BJ (cell line): ENCODE measurements around the gene LOX. TPM values are rescaled to one million over a fixed set of nuclear protein-coding genes. Genes with fewer than 3 reads are reported as not detected.

Experiments
- CTCF ChIA-PET: fragments of 350-600 bp; formaldehyde crosslinking; extraction: SDS; loops from one replicate; lab custom pipeline; 2021; ENCODE audit warnings: antibody characterized with exemption, inconsistent platforms; lab: Yijun Ruan, JAX
- POLR2A ChIA-PET: fragments of 300-600 bp; sonication (Branson Sonifier 250); formaldehyde crosslinking; extraction: SDS; loops from one replicate; lab custom pipeline; 2021; ENCODE audit warnings: antibody characterized with exemption; lab: Charles Lee
- DNase-seq: peaks from one replicate; pipeline ENCODE4 v3.0.0-alpha.2; 2011; ENCODE audit warnings: low read depth
- H3K27me3 ChIP-seq: 2 replicates; pipeline ENCODE4 v1.6.0; 2011; ENCODE audit warnings: low read length; ENCODE audit not compliant: control insufficient read depth, insufficient read depth
- H3K36me3 ChIP-seq: 2 replicates; pipeline ENCODE4 v1.5.1; 2011; ENCODE audit warnings: low read length; ENCODE audit not compliant: control insufficient read depth, insufficient read depth
- H3K4me3 ChIP-seq: 2 replicates; pipeline ENCODE4 v1.5.1; 2011; ENCODE audit warnings: low read depth, mild to moderate bottlenecking, control low read depth, low read length
- polyA plus RNA-seq: library from polyadenylated mRNA; depleted of rRNA; stranded (reverse); fragments of >200 nt; gene quantifications from 2 replicates; pipeline ENCODE4 v1.2.3, GENCODE V29; 2011
- TF ChIP-seq, protein P1 (sequence below): IDR thresholded peaks from 2 replicates; pipeline ENCODE4 v1.5.1; 2011; ENCODE audit warnings: low read depth, mild to moderate bottlenecking, control low read depth, inconsistent platforms, low read length, moderate library complexity; ENCODE audit not compliant: insufficient read depth

LOX gene
- polyA plus RNA-seq, 1 experiment = 668 TPM

DNA sequence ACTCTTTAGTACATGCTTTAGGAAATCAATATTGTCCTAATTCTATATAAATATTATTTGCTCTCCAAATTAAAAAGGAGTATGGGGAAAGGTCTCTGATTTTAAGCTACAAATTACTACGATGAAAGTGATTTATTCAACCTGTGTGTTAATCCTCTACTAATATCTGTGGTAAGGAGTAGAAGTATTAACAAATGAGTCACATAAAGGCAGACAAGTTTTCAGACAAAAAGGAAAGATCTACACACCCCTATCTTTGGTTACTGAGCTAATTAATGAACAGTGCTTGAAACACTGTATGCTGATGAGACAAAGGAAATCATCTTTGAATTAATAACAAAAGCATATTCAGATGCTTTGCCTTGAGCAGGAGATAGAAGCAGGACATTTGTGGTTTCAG lies 15.9 kb downstream of the LOX start:
- TF ChIP-seq, protein P1, sequence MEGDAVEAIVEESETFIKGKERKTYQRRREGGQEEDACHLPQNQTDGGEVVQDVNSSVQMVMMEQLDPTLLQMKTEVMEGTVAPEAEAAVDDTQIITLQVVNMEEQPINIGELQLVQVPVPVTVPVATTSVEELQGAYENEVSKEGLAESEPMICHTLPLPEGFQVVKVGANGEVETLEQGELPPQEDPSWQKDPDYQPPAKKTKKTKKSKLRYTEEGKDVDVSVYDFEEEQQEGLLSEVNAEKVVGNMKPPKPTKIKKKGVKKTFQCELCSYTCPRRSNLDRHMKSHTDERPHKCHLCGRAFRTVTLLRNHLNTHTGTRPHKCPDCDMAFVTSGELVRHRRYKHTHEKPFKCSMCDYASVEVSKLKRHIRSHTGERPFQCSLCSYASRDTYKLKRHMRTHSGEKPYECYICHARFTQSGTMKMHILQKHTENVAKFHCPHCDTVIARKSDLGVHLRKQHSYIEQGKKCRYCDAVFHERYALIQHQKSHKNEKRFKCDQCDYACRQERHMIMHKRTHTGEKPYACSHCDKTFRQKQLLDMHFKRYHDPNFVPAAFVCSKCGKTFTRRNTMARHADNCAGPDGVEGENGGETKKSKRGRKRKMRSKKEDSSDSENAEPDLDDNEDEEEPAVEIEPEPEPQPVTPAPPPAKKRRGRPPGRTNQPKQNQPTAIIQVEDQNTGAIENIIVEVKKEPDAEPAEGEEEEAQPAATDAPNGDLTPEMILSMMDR = no peak
- POLR2A ChIA-PET = interaction anchor here (0.6 kb wide), 1 partner anchor 91 kb away, joined by 4 read pairs; no protein-coding TSS in a partner anchor
- CTCF ChIA-PET = interaction anchor here (1.0 to 1.4 kb wide), 2 partner anchors 10 to 15 kb away, joined by 3 to 5 read pairs; no protein-coding TSS in a partner anchor
- DNase-seq = no peak
- H3K36me3 ChIP-seq = peaks cover 4% of the 10 kb centered on the region
- no peak overlapping the region for H3K4me3 ChIP-seq
- H3K27me3 ChIP-seq = no peaks in the 10 kb centered on the region

DNA sequence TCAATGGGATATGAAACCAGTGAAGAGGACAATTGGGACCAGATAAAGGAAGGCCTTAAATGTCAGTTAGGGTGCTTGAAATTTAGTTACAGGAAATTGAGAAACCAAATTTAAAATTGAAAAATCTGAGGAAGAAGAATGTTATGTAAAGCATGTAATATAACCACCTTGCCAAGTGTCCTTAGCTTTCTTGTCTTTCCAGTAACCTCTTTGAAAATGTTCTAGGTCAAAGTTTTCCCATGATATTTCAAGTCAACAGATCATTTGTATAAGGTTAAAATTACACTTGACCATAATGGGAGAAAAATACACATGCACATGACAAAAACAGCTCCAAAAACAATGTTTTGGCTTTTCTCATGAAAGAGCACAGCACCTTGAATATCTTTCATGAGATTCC lies 21.1 kb downstream of the LOX start:
- ChIA-PET CTCF (interaction anchor here (0.6 to 1.6 kb wide), 3 partner anchors 17 to 68 kb away, joined by 3 to 11 read pairs (median 4); no protein-coding TSS in a partner anchor), POLR2A (no interaction called here)
- DNase-seq = no peak
- H3K27me3 ChIP-seq = no peaks in the 10 kb centered on the region
- no peak overlapping the region for H3K4me3 ChIP-seq
- TF ChIP-seq, protein P1 = no peak
- H3K36me3 ChIP-seq = no peaks in the 10 kb centered on the region

DNA sequence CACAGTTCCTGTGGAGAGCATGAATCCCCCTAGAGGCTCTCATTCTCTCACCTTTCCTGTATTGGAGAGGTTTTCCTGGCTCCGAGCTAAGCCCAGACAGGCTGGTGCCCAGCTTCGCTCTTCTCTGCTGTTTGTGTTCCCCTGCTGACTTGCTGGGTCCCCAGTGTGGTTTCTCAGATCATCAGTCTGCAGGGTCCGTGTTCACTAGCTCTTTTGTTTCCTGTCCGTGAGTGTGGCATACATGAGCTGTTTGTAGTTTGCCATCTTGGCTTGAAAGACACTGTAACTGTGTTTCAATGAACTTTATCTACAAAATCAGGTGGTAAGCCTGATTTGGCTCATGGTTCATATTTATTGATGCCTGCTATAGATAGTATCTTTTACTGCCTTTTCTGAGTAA lies 23.8 kb downstream of the LOX start:
- no peaks in the 10 kb centered on the region for H3K36me3 ChIP-seq
- H3K27me3 ChIP-seq = no peaks in the 10 kb centered on the region
- TF ChIP-seq, protein P1 = no peak
- DNase-seq = no peak
- H3K4me3 ChIP-seq = no peak overlapping the region
- ChIA-PET POLR2A (no interaction called here), CTCF (interaction anchor here (0.8 to 1.7 kb wide), 3 partner anchors 12 to 22 kb away, joined by 3 read pairs; no protein-coding TSS in a partner anchor)

DNA sequence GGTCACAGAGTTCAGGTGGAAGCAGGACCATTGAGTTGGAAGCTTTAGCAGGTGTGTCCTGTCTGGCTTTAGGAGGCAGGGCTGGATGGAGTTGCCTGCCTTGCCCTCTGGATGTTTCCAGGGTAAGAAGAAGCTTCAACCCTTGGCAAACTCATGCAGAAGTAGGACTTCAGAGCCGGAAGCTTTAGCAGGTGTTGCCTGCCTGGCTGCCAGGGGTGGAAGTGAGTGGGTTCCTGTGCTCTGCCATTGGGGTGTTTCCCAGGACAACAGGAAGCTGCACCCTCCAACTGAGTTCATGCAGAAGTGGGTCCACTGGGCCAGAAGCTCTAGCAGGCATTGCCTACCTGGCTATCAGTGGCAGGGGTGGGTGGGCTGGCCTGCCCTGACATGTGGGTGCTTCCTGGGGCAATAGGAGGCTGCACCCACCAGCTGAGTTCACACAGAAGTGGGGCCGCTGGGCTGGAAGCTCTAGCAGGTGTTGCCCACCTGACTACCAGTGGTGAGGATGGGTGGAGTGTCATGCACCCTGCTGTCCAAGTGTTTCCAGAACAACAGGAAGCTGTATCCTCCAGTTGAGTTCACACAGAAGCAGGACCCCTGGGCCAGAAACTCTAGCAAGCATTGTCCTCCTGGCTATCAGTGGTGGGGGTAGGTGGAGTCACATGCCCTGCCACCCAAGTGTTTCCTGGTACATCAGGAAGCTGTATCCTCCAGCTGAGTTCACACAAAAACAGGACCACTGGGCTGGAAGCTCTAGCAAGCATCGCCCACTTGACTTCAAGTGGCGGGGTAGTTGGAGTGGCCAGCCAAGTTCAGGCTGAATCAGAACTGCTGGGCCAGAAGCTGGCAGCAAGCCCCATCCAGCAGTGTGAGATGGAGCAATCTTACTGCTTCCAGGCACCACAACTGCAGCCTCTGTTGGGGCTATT lies 24.6 kb downstream of the LOX start:
- ChIA-PET POLR2A (no interaction called here), CTCF (interaction anchor here (0.7 to 1.7 kb wide), 4 partner anchors 12 to 23 kb away, joined by 3 read pairs; no protein-coding TSS in a partner anchor)
- TF ChIP-seq, protein P1 = no peak
- no peaks in the 10 kb centered on the region for H3K27me3 ChIP-seq
- no peaks in the 10 kb centered on the region for H3K36me3 ChIP-seq
- H3K4me3 ChIP-seq = no peak overlapping the region
- DNase-seq = no peak

DNA sequence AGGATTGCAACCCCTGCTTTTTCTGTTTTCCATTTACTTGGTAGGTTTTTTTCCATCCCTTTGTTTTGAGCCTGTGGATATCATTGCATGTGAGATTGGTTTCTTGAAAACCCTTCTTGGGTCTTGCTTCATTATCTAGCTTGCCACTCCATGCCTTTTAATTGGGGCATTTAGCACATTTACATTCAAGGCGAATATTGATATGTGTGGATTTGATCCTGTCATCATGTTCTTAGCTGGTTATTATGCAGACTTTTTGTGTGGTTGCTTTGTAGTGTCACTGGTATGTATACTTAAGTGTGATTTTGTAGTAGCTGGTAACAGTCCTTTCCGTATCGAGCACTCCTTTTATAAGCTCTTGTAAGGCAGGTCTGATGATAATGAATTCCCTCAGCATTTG lies 26.5 kb downstream of the LOX start:
- no peaks in the 10 kb centered on the region for H3K27me3 ChIP-seq
- DNase-seq = no peak
- POLR2A ChIA-PET = no interaction called here
- no peaks in the 10 kb centered on the region for H3K36me3 ChIP-seq
- TF ChIP-seq, protein P1 = no peak
- CTCF ChIA-PET = no interaction called here
- no peak overlapping the region for H3K4me3 ChIP-seq
